Hepatocyte (in vitro differentiated cells): ENCODE results near the gene MRPL10. TPM values are rescaled to one million over a fixed set of nuclear protein-coding genes. Genes with fewer than 3 reads are reported as not detected.

ENCODE experiments used
- DNase-seq: peaks from one replicate; pipeline ENCODE4 v3.0.0-alpha.2; 2016; ENCODE audit warnings: low spot score
- H2AFZ ChIP-seq: fragments of 200-600 bp; sonication (generic); 2 replicates; pipeline ENCODE4 v1.6.0; 2016; ENCODE audit warnings: antibody characterized with exemption, mild to moderate bottlenecking
- H3K27ac ChIP-seq: fragments of 200-600 bp; sonication (generic); 2 replicates; pipeline ENCODE4 v1.5.1; 2016; ENCODE audit warnings: mild to moderate bottlenecking
- H3K27me3 ChIP-seq: fragments of 200-600 bp; sonication (generic); 2 replicates; pipeline ENCODE4 v1.6.1; 2016
- H3K36me3 ChIP-seq: fragments of 200-600 bp; sonication (generic); replicated peaks from 2 replicates; pipeline ENCODE4 v1.5.1; 2016; ENCODE audit warnings: low read depth; ENCODE audit not compliant: insufficient read depth
- H3K4me1 ChIP-seq: fragments of 200-600 bp; sonication (generic); 2 replicates; pipeline ENCODE4 v1.5.1; 2016; ENCODE audit warnings: mild to moderate bottlenecking, moderate library complexity; ENCODE audit not compliant: insufficient read depth
- H3K4me2 ChIP-seq: fragments of 200-600 bp; sonication (generic); 2 replicates; pipeline ENCODE4 v1.6.0; 2016
- H3K4me3 ChIP-seq: fragments of 200-600 bp; sonication (generic); 2 replicates; pipeline ENCODE4 v1.5.1; 2016; ENCODE audit warnings: mild to moderate bottlenecking
- H3K79me2 ChIP-seq: fragments of 200-600 bp; sonication (generic); 2 replicates; pipeline ENCODE4 v1.6.0; 2017; ENCODE audit warnings: mild to moderate bottlenecking
- H3K9me2 ChIP-seq: fragments of 200-600 bp; sonication (generic); replicated peaks from 2 replicates; pipeline ENCODE4 v1.6.0; 2017; ENCODE audit warnings: mild to moderate bottlenecking; ENCODE audit not compliant: insufficient read depth
- H3K9me3 ChIP-seq: fragments of 200-600 bp; sonication (generic); 2 replicates; pipeline ENCODE4 v1.5.1; 2016; ENCODE audit warnings: low read depth, mild to moderate bottlenecking
- H4K20me1 ChIP-seq: fragments of 200-600 bp; sonication (generic); 2 replicates; pipeline ENCODE4 v1.6.0; 2016; ENCODE audit warnings: mild to moderate bottlenecking; ENCODE audit not compliant: insufficient read depth, poor library complexity, severe bottlenecking
- EZH2 ChIP-seq: fragments of 200-600 bp; sonication (generic); IDR thresholded peaks from 2 replicates; pipeline ENCODE4 v1.6.1; 2016; ENCODE audit warnings: antibody characterized with exemption, mild to moderate bottlenecking, borderline replicate concordance
- EZH2phosphoT487 ChIP-seq: fragments of 200-600 bp; sonication (generic); IDR thresholded peaks from one replicate; pipeline ENCODE4 v1.6.1; 2018; ENCODE audit warnings: antibody characterized with exemption, mild to moderate bottlenecking, low read depth, moderate library complexity; ENCODE audit not compliant: unreplicated experiment, severe bottlenecking
- WGBS: methylation state at CpG from one replicate; pipeline ENCODE4 v1.1.6; 2016; ENCODE audit warnings: low lambda C conversion rate; ENCODE audit errors: missing lambda C conversion rate; 5-methylcytosine and 5-hydroxymethylcytosine counted together
- polyA plus RNA-seq: library from polyadenylated mRNA; unstranded; fragments of >200 nt; fragmentation: Nextera tagmentation; extraction: Ambion mirVana; gene quantifications from 2 replicates; pipeline ENCODE4 v1.2.1, GENCODE V29; 2016
- total RNA-seq: library from RNA; depleted of rRNA; stranded (reverse); fragments of >200 nt; gene quantifications from 2 replicates; pipeline ENCODE4 v1.2.3, GENCODE V29; 2014
- TF ChIP-seq, protein P1 (sequence below): fragments of 200-600 bp; sonication (generic); IDR thresholded peaks from 2 replicates; pipeline ENCODE4 v1.5.1; 2016; ENCODE audit warnings: antibody characterized with exemption, mild to moderate bottlenecking; ENCODE audit not compliant: poor library complexity

The MRPL10 gene
- total and polyA plus RNA-seq, 2 experiments from 2014 or later = 30.7 to 33.7 TPM

GRCh38 chr17:47873200-47874090 lies 42.1 kb upstream of the MRPL10 start:
- Histone ChIP-seq H3K9me3 (no peaks in the 10 kb centered on the region), H3K4me2 (no peak overlapping the region), H3K9me2 (no peaks in the 10 kb centered on the region), H2AFZ (no peak overlapping the region), H3K36me3 (no peaks in the 10 kb centered on the region), H3K27ac (no peak overlapping the region), H3K4me3 (no peak overlapping the region), H4K20me1 (no peaks in the 10 kb centered on the region), H3K79me2 (no peaks in the 10 kb centered on the region), H3K27me3 (peaks cover 53% of the 10 kb centered on the region), H3K4me1 (peaks cover 20% of the 10 kb centered on the region)
- WGBS = 67% methylated on average over 4 of the region's 4 CpGs
- DNase-seq = no peak
- TF ChIP-seq EZH2phosphoT487 (no peak), EZH2 (no peak)
- TF ChIP-seq, protein P1, sequence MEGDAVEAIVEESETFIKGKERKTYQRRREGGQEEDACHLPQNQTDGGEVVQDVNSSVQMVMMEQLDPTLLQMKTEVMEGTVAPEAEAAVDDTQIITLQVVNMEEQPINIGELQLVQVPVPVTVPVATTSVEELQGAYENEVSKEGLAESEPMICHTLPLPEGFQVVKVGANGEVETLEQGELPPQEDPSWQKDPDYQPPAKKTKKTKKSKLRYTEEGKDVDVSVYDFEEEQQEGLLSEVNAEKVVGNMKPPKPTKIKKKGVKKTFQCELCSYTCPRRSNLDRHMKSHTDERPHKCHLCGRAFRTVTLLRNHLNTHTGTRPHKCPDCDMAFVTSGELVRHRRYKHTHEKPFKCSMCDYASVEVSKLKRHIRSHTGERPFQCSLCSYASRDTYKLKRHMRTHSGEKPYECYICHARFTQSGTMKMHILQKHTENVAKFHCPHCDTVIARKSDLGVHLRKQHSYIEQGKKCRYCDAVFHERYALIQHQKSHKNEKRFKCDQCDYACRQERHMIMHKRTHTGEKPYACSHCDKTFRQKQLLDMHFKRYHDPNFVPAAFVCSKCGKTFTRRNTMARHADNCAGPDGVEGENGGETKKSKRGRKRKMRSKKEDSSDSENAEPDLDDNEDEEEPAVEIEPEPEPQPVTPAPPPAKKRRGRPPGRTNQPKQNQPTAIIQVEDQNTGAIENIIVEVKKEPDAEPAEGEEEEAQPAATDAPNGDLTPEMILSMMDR = no peak

DNA sequence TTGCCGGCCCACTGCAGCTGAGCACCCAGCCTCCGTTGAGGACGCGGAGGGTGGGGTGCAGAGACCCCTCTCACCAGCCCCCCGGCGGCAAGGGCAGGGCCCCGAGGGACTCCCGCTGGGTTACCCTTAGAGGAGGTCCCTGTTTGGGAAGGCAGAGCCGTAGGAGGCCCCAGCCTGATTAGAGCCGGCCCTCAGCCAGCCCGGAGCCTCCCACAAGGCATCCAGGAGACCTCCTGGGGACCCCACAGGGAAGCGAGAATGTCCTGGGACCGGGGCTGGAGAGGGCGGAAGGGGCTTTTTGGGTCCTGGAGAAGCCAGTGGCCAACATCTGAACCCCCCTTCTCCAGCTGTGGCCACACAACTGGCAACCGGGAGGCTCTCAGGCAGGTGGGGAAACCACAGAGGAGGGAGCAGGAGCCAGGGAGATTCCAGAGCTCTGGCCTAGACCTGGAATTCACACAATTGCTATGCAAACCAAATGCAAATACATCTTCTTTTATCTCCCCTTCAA lies 41.4 kb upstream of the MRPL10 start:
- Histone ChIP-seq H3K27me3 (peaks cover 53% of the 10 kb centered on the region), H3K9me3 (no peaks in the 10 kb centered on the region), H4K20me1 (no peaks in the 10 kb centered on the region), H3K4me3 (no peak overlapping the region), H3K9me2 (no peaks in the 10 kb centered on the region), H3K4me1 (peaks cover 17% of the 10 kb centered on the region), H3K36me3 (no peaks in the 10 kb centered on the region), H3K27ac (no peak overlapping the region), H3K4me2 (peak overlapping the region; percentile 65), H3K79me2 (no peaks in the 10 kb centered on the region), H2AFZ (no peak overlapping the region)
- TF ChIP-seq EZH2 (no peak), EZH2phosphoT487 (no peak)
- TF ChIP-seq, protein P1 = no peak
- 29% methylated on average over 15 of the region's 15 CpGs for WGBS
- no peak for DNase-seq

GRCh38 chr17:47872019-47872650 lies 40.8 kb upstream of the MRPL10 start:
- WGBS = 32% methylated on average over 22 of the region's 29 CpGs
- Histone ChIP-seq H3K4me1 (peaks cover 14% of the 10 kb centered on the region), H3K27me3 (peaks cover 53% of the 10 kb centered on the region), H3K9me3 (no peaks in the 10 kb centered on the region), H3K9me2 (no peaks in the 10 kb centered on the region), H2AFZ (peak overlapping the region; percentile 40), H3K4me3 (no peak overlapping the region), H3K36me3 (no peaks in the 10 kb centered on the region), H4K20me1 (no peaks in the 10 kb centered on the region), H3K4me2 (peak overlapping the region; percentile 65), H3K27ac (no peak overlapping the region), H3K79me2 (no peaks in the 10 kb centered on the region)
- no peak for DNase-seq
- TF ChIP-seq EZH2 = no peak
- TF ChIP-seq, protein P1 = no peak
- TF ChIP-seq EZH2phosphoT487 = no peak
